Tibial nerve (tissue), 4 donors: Measurements from ENCODE around the gene WDR45B.

ENCODE experiments used
- CTCF ChIP-seq, 5 experiments: fragments of 200-600 bp in 3 of 5; fragments of 450-650 bp in 2 of 5; sonication (generic) in 3 of 5; IDR thresholded peaks; one replicate each; pipeline ENCODE4 v1.5.1; 2016 to 2019; ENCODE audit warnings: antibody characterized with exemption in 5 of 5, mild to moderate bottlenecking in 3 of 5, moderate library complexity in 2 of 5
- EP300 ChIP-seq, 2 donors: sonication (generic); formaldehyde crosslinking; IDR thresholded peaks; one replicate each; pipeline ENCODE4 v1.6.1; 2017; ENCODE audit warnings: antibody characterized with exemption in 2 of 2, mild to moderate bottlenecking in 1 of 2
- POLR2A ChIP-seq, 2 donors: fragments of 450-650 bp; IDR thresholded peaks; one replicate each; pipeline ENCODE4 v1.6.1; 2017; ENCODE audit warnings: antibody characterized with exemption in 2 of 2, mild to moderate bottlenecking in 2 of 2, moderate library complexity in 2 of 2

- no peak for TF ChIP-seq CTCF (IDR thresholded peaks at IDR 0.05)
- TF ChIP-seq POLR2A (IDR thresholded peaks at IDR 0.05) = no peak
- TF ChIP-seq EP300 (IDR thresholded peaks at IDR 0.05) = no peak
These were observed 51.9 kb downstream of the WDR45B start for GRCh38 chr17:82596296-82596695.
